Ascending aorta (tissue), 2 donors: ENCODE data around the gene SMAD6. TPM values are rescaled to one million over a fixed set of nuclear protein-coding genes. Genes with fewer than 3 reads are reported as not detected.
A peak's percentile ranks its signal among the peaks of the same experiment; 100 is the strongest.

Experiments used
- DNase-seq, 2 donors: peaks; one replicate each; pipeline ENCODE4 v3.0.0-alpha.2; 2019; ENCODE audit warnings: low spot score in 2 of 2
- H3K27ac ChIP-seq, 2 donors: fragments of 200-600 bp; sonication (generic); one replicate each; pipeline ENCODE4 v1.5.1; 2016 to 2017; ENCODE audit warnings: mild to moderate bottlenecking in 1 of 2
- H3K27me3 ChIP-seq: fragments of 200-600 bp; sonication (generic); one replicate; pipeline ENCODE4 v1.5.1; 2017
- H3K36me3 ChIP-seq, 2 donors: fragments of 200-600 bp; sonication (generic); one replicate each; pipeline ENCODE4 v1.5.1; 2016
- H3K4me1 ChIP-seq, 2 donors: fragments of 200-600 bp; sonication (generic); one replicate each; pipeline ENCODE4 v1.5.1; 2016 to 2017; ENCODE audit warnings: mild to moderate bottlenecking in 1 of 2
- H3K4me3 ChIP-seq, 2 donors: fragments of 200-600 bp; sonication (generic); one replicate each; pipeline ENCODE4 v1.5.1; 2016 to 2017; ENCODE audit warnings: mild to moderate bottlenecking in 1 of 2
- H3K9me3 ChIP-seq, 2 donors: fragments of 200-600 bp; sonication (generic); one replicate each; pipeline ENCODE4 v1.5.1; 2016
- intact Hi-C: fragments of 100-400 bp; cut with DNase I; formaldehyde crosslinking; loops from one replicate; pipeline ENCODE4 v1.15.1; 2023
- total RNA-seq: library from RNA; depleted of rRNA; stranded (reverse); fragments of >200 nt; gene quantifications from one replicate; pipeline ENCODE4 v1.1.0, GENCODE V29; 2016
- TF ChIP-seq, protein P1 (sequence below), 3 experiments: fragments of 200-600 bp in 2 of 3; fragments of 450-650 bp in 1 of 3; sonication (generic) in 2 of 3; IDR thresholded peaks; one replicate each; pipeline ENCODE4 v1.5.1; 2016 to 2019; ENCODE audit warnings: antibody characterized with exemption in 3 of 3, mild to moderate bottlenecking in 1 of 3, moderate library complexity in 1 of 3

SMAD6 gene
- total RNA-seq, 1 donor from 2014 or later: 140 TPM

DNA sequence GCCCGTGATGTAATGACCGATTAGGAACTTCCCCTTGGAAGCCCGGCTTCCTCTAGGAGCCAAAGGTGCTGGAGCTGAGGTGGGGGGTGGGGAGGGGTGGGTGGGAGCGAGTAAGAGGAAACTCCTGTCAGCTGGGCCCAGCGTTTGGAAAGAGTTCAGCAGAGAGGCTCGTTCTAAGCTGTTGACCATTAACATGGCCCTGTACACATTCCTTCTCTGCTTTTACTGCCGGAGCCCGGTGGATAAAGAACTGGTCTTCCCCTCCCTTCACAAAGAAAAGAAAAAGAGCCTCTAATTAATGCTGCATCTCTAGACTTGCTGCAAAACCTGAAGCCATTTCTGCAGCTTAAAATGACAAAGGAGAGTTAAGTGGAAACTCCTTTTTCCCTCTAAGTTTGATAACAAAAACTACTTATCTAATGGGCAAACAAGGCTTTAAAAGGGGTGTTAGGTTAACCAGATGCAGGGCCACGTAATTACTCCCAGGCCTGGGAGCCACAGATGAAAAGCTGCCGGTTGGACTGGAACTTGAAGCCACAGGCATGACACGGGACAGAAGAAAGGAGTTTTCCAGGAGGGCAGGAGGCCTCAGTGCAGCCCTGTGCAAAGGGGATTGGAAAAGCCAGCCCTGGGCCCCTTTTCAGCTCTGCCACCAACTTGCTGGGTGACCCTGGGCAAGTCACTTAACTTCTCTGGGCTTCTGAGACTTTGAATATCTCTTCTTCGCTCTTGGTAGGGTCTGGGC is 71.3 kb downstream of the SMAD6 start:
- H3K4me1 ChIP-seq: peaks cover 14 to 44% of the 10 kb centered on the region in 2 donors
- TF ChIP-seq, protein P1, sequence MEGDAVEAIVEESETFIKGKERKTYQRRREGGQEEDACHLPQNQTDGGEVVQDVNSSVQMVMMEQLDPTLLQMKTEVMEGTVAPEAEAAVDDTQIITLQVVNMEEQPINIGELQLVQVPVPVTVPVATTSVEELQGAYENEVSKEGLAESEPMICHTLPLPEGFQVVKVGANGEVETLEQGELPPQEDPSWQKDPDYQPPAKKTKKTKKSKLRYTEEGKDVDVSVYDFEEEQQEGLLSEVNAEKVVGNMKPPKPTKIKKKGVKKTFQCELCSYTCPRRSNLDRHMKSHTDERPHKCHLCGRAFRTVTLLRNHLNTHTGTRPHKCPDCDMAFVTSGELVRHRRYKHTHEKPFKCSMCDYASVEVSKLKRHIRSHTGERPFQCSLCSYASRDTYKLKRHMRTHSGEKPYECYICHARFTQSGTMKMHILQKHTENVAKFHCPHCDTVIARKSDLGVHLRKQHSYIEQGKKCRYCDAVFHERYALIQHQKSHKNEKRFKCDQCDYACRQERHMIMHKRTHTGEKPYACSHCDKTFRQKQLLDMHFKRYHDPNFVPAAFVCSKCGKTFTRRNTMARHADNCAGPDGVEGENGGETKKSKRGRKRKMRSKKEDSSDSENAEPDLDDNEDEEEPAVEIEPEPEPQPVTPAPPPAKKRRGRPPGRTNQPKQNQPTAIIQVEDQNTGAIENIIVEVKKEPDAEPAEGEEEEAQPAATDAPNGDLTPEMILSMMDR (IDR thresholded peaks at IDR 0.05): no peak
- H3K27me3 ChIP-seq: no peaks in the 10 kb centered on the region
- intact Hi-C loops: loop anchor here (1.0 to 2.0 kb wide), 2 partner anchors 70 to 154 kb away; no protein-coding TSS in a partner anchor
- H3K36me3 ChIP-seq: no peaks in the 10 kb centered on the region
- peak overlapping the region; percentile 75 to 77 for H3K27ac ChIP-seq
- no peaks in the 10 kb centered on the region for H3K9me3 ChIP-seq
- H3K4me3 ChIP-seq: no peak overlapping the region
- DNase-seq: no peak

DNA sequence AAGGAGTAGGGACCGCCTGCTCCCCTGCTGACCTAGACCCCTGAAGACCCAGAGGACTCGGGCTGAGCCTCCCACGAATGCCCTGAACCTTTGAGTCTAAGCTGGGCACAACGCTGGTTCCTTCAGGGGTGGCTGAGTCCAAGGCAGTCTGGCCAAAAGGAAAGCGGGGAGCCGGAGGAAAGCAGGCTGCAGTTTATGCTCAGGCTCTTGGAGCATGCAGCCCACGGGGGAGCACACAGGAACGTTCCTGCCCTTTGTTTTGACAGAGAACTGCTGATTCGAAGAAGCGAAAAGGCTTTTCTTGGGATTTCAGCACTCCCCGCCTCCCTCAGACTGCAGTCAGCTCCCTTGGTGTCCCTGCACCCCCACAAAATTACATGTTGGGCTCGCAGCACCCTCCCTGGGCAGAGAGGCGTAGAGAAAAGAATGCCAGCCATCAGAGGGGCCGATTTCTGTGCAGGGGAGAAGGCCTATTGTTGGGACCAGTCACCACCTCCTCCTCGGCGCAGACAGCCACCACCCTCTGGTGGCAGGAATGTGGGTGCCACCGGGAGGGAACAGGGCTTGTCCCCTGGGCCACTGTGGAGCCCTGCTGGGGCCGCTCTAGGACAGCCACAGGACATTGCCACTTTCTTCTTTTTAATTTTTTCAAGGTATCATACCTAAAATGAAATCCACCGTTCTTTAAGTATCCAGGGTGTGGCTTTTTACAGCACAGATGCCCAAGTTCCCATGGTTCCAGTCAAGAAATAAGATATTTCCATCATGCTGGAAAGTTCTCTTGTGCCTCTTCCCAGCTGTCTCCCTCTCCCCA is 72.2 kb downstream of the SMAD6 start:
- Histone ChIP-seq H3K27me3 (no peaks in the 10 kb centered on the region), H3K4me3 (no peak overlapping the region), H3K27ac (peak overlapping the region; percentile 75 to 77), H3K36me3 (no peaks in the 10 kb centered on the region), H3K9me3 (no peaks in the 10 kb centered on the region), H3K4me1 (peaks cover 14 to 47% of the 10 kb centered on the region in 2 donors)
- TF ChIP-seq, protein P1 (IDR thresholded peaks at IDR 0.05): peak; percentile 96 to 99 (median 99)
- peak; percentile 44 to 95 for DNase-seq
- intact Hi-C loops: loop anchor here (1.0 to 2.0 kb wide), 3 partner anchors 29 to 171 kb away; no protein-coding TSS in a partner anchor

DNA sequence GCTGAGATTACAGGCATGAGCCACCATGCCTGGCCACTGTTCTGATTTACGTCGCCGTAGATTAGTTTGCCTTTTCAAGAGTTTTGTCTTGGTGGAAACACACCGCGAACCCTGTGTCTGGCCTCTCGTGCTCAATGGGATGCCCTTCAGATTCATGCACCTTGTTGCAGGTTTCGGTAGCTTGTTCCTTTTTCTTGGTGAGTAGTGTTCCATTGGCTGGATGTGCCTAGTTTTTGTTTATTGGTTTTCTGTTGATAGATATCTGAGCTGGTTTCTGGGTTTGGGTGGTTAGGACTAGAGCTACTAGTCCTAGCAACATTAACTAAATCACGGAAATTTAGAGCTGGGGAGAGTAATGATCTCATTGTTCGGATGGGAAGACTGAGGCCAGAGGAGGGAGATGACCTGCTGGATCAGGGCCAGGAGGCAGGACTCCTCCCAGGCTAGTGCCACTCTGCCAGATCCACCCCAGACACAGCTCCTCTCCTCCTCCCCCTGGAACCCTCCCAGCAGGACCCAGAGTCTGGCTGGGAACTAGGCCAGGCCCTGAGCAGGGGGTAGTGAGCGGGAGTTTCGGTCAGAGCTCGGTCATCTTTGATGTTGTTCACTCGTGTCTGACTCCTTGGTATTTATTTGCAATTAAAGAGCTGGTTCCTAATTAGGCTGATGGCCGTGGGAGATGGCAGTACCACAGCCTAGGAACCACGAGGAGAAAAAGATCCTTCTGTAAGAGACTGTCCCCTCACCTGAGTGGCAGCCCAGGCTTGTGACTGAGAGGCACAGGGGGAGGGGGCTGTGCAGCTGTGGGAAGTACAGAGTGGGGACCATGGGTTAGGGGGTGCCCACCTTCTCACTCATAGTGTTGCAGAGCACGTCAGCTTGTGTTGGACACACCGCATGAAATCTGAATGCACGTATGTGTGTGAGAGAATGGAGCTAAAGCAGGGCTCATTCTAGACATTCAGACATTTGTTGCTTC is 73.4 kb downstream of the SMAD6 start:
- Histone ChIP-seq H3K27me3 (no peaks in the 10 kb centered on the region), H3K9me3 (no peaks in the 10 kb centered on the region), H3K27ac (peak overlapping the region; percentile 75 to 77), H3K4me3 (no peak overlapping the region), H3K4me1 (peaks cover 14 to 55% of the 10 kb centered on the region in 2 donors), H3K36me3 (no peaks in the 10 kb centered on the region)
- no peak for DNase-seq
- intact Hi-C loops: loop anchor here (2.0 kb wide), 2 partner anchors 27 to 173 kb away; no protein-coding TSS in a partner anchor
- TF ChIP-seq, protein P1 (IDR thresholded peaks at IDR 0.05): no peak

DNA sequence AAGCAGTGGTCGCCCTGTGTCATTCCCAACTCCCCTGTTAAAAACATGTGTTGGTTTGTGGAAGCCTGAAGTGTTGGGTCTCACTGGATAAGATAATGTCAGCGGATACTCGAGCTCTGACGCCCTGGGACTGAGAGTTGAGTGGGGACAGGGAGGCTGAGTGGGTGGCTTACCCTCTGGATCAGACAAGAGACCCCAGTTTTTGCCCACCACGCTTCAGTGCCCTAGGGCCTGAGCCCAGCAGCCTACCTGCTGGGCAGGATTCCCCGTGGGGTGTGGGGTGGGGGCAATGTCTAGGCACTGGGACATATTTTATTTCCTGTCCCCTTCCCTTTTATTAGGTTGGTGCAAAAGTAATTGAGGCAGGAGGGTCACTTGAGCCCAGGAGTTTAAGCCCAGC is 75.0 kb downstream of the SMAD6 start:
- TF ChIP-seq, protein P1 (IDR thresholded peaks at IDR 0.05): no peak
- H3K4me1 ChIP-seq: peaks cover 14 to 57% of the 10 kb centered on the region in 2 donors
- H3K36me3 ChIP-seq: peaks cover 6 to 9% of the 10 kb centered on the region in 2 donors
- no peak overlapping the region for H3K4me3 ChIP-seq
- no peak for DNase-seq
- H3K9me3 ChIP-seq: no peaks in the 10 kb centered on the region
- peak overlapping the region in 1 of 2 donors; percentile 82 for H3K27ac ChIP-seq
- H3K27me3 ChIP-seq: no peaks in the 10 kb centered on the region
- intact Hi-C loops: no loop called here
